Raji (cell line): ENCODE data around the gene MKRN3.

ENCODE experiments used
- POLR2A ChIP-seq: IDR thresholded peaks from 2 replicates; pipeline ENCODE4 v1.6.1; 2011; ENCODE audit warnings: low read depth, low read length, control low read depth; ENCODE audit not compliant: insufficient read depth

Gene MKRN3

DNA sequence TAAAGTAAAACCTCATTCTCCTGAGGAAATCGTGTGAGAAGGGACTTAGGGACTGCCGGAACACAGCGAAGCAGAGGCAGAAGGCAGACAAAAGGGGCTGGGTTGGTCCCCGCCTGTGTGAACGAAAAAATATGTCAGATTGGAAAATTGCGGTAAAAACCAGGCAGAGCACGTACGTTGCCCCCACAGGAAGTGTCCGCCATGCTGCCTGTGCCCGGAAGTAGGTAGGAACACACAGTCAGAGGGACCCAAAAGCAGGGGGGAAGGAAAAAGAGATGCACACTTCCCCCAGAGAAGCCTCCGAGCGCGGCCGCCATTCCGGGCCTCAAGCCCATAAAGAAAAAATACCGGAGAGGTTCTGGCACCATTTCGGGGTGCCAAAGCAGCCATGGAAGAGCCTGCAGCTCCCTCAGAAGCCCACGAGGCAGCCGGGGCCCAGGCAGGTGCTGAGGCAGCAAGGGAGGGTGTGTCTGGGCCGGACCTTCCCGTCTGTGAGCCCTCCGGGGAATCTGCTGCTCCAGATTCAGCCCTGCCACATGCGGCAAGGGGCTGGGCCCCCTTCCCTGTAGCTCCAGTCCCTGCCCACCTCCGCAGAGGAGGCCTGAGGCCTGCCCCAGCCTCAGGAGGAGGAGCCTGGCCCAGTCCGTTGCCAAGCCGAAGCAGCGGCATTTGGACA is at the start of gene MKRN3:
TSS of gene MKRN3 (plus strand) at position 280 of the 676 bp plus-strand sequence. CDS start at position 389, 109 bp downstream.
- no peak for TF ChIP-seq POLR2A

DNA sequence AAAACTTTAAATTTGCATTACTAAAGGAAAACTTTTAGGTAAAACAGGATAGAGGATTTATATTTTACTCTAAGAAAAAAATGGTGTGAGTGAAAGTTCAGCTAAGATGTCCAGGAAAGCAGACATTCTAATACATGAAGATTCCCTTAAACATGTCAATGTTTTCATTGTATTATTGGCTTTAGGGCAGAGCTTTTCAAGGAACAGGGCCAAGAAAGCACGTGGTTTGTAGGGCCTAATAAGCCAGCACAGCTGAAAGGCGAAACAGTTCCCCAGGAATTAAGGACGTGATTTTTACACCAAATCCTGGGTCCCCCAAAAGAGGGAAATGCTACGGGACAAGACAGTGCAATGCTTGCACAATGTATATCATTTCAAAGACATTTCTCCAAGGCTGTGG is 48.6 kb upstream of the MKRN3 start:
- TF ChIP-seq POLR2A: no peak

DNA sequence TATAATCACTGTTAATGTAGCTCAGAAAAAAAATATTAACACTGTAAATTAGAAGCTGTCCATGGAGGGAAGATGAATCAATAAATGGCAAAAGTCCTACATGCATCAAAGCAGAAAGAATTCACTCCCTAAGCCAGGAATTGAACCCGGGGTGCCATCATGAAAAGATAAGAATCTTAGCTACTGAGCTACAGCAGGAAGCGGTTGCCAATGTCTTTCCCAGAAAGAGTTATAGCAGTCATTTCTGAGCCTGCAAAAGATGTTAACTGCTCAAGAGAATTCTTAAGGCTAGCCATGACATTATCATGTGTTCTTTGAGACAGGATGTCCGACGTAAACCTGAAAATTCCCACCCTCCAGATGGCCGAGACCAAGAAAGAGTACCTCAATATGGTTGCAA is 47.4 kb upstream of the MKRN3 start:
- no peak for TF ChIP-seq POLR2A

DNA sequence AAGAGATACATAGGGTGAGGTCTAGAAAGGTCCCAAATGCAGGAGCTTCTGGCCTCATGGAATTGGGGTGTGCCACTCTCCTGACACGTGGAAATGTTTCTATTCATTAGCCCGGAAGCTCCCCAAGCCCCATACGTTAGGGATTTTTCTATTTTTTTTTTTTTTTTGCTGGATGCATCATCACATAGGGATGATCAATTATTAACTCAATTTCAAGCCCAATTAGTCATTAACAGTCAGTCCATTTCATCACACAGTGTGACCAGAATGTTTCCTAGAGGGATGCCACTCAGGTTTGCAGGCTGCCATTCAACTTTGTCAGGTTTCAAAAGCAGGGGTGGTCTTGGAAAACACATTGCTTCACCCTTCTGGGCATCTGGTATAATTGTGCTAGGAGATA is 40.7 kb upstream of the MKRN3 start:
- TF ChIP-seq POLR2A: no peak

DNA sequence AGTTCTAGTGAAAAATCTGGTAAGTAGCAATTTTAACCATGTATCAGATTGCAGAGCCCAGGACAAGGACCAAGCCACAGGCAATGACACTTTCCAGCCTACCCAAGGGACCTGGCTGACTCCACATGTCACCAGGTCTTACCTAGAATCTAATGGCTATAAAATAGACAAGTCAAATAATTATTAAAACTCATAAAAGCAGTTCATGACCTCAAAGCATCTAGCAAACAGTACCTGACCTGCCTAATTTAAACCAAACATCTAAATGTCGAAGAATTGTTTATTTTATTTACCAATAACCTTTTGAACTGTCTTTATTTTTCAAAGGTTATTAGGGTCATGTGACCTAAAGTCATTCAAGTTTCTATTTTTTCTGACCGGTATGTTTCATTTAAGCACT is 35.6 kb upstream of the MKRN3 start:
- TF ChIP-seq POLR2A: no peak

DNA sequence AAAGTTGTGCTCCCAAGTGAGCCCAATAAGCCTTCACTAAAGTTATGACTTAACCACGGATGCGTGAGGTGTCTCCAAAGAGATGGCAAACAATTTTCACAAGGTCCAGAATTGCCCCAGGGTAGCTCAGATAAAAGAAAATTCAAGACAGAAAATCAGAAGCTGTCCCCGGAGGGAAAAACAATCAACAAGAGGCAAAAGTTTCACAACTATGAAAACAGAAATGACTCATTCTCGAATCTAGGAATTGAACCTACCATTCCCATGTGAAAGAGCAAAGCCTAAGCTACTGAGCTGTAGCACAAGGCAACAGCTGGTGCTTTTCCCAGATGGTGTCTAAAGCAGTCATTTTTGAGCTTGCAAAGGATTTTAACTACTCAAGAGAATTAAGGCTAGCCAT is 33.5 kb upstream of the MKRN3 start:
- no peak for TF ChIP-seq POLR2A

DNA sequence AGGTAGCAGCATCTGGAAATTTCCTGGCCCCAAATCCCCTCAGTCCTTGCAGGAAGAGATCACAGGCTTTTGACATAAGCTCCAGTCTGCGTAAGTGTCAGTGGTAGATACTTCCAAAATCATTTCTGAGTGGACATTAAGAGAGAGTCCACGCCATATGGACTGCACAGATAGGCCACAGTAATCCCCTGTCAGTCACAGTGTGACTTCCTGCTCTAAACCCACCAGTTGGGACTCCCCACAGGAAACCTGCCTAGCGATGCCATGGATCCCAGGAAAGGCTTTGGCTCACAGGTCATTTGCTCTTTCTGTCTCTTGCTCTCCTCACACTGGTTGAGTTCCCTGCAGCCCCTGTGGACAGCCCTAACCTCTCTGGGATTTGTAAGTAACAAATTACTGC is 28.8 kb upstream of the MKRN3 start:
- no peak for TF ChIP-seq POLR2A

DNA sequence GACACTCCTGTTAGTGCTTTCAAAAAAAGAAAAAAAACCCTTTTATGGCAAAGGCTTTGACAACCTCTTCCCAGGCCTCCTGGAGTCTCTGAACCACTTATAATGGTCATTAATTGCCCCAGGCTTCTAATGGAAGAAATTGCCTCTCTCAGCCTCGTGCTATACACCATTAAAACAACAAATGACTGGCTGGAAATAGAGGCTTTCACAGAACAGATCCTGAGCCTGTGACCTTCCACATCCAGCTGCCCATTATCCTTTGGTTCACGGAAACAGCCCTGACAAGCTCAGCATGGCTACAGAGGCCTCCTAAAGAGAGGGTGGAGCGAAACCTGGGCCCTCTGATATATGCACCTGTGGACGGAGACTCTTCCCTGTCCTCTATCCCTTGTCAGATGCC is 26.8 kb upstream of the MKRN3 start:
- TF ChIP-seq POLR2A: no peak

DNA sequence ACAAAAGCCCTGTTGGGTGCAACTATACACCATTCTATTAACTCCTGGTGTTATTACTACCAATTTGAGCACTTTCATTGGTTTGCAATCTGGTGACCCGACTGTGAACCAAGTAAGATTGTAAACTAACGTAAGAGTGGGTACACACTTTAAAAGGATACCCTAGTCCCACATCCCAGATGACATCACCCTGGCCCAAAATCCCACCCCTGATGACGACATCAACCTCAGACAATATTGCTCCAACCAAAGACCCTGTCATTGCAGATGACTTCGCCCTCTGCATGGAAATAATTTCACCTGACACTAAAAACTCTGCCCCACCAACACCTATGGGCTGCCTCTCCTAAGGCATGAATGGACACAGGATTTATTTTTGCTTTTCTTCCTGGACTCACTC is 25.6 kb upstream of the MKRN3 start:
- TF ChIP-seq POLR2A: no peak

DNA sequence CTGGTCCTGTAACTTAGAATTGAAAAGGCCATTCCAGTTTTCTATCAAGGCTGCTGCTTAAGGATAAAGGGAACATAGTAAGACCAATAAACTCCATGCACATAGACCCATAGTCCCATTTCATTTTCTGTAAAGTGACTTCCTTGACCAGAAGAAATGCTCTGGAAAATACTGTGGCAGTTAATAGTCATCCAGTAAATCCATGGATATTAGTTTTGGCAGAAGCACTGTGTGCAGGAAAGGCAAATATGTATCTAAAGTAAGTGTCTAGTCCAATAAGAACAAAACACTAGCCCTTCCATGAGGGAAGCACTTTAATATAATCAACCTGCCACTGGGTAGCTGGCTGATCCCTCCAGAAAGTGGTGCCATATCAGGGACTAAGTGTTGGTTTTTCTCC is 19.3 kb upstream of the MKRN3 start:
- TF ChIP-seq POLR2A: no peak

DNA sequence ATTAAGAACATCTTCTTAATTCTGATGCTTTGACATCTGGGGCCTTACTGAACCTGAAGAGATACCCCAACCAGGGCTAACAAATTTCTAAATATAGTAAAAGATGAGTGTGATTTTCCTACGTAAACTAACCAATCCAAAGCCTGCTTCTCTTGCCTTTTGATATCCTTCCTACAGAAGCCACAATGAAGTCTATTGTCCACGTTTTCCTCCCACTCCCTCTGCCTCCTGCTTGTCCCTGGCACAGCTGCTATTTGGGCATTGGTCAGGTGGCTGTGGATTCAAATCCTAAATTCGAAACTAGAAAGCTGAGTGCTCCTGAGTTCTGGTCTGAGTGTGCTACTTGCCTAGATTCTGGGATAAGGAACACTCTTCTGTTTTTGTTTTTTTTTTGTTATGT is 17.4 kb upstream of the MKRN3 start:
- TF ChIP-seq POLR2A: no peak

DNA sequence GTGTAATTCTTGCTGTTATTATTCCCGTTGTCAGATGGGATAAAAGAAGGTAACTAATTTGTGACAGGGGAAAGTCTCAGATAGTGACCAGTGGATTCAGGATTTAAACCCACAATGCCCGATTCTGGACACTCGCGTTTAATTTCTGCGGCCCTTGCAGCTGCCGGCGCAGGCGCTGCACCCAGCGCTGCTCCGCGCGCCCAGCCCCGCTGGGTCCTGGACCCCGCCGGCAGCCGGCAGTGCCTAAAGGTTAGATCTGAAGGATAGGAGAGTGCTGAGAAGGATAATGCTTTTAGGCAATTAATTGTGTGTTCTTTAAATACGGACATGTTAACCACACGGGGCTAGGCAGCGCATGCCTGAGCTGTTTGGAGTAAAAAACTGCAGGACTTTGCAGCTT is 3.6 kb upstream of the MKRN3 start:
- no peak for TF ChIP-seq POLR2A

DNA sequence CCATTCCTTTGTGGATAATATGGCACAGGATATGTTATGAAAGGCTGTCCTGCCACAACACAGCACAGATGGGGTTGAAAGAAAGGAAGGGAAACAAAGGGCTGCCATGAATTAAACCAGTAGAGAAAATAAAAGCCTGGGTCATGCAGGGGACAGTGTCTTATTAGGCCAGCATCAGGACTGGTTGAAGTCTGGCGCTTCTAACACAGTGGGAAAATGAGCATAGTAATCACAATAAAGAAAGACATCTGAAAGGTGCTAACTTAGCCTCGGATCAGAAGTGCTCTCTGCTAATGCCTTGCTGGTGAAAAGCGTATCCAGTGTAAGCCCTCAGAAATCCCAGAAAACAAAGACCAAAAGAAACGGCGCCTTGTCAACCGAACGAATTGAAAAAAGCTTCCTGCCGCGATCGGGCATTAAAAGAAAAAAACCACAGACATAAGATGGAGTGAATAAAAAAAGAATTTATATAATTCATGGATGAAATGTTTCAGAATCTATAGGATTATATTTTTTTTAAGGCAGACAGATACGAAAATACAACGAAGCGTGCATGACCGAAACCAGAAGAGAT is 566 bp upstream of the MKRN3 start:
- TF ChIP-seq POLR2A: no peak

DNA sequence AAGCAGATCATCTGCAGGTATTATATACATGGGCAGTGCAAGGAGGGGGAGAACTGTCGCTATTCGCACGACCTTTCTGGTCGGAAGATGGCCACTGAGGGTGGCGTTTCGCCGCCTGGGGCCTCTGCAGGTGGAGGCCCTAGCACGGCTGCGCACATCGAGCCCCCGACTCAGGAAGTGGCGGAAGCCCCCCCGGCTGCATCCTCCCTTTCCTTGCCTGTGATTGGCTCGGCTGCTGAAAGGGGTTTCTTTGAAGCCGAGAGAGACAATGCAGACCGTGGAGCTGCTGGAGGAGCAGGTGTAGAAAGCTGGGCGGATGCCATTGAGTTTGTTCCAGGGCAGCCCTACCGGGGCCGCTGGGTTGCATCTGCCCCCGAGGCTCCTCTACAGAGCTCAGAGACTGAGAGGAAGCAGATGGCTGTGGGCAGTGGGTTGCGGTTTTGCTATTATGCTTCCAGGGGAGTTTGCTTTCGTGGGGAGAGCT is 639 bp downstream of the MKRN3 start:
- no peak for TF ChIP-seq POLR2A

DNA sequence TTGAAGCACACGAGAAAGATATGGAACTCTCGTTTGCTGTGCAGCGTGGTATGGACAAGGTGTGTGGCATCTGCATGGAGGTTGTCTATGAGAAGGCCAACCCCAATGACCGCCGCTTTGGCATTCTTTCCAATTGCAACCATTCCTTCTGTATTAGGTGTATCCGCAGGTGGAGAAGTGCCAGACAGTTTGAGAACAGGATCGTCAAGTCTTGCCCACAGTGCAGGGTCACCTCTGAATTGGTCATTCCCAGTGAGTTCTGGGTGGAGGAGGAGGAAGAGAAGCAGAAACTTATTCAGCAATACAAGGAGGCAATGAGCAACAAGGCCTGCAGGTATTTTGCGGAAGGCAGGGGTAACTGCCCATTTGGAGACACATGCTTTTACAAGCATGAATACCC is 1.2 kb downstream of the MKRN3 start:
- no peak for TF ChIP-seq POLR2A

DNA sequence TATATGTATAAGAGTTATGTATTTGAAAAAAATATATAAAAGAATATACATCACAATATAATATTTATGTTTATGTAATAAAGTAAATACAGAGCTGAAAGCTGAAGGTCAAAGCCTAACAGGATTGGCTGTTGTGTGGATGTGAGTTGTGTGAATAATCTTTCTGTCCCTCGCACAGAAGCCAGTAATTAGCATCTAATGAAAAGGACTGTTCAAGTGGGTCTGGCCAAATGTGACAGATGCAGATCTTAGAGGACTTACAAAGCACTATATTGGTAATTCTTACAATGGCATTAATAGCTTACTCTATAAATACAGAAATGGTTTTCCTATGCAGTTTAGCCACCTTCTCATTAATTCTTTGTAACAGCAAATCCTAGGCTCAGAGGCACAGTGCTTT is 2.4 kb downstream of the MKRN3 start:
- no peak for TF ChIP-seq POLR2A
